RKO (cell line): ENCODE measurements around the gene KIF2A.
"Not testable (repeated sequence)": the region's sequence is repeated elsewhere in the genome, so short reads cannot be mapped to it uniquely, and the experiment has no call there.

Experiments used
- DNase-seq: peaks from one replicate; pipeline ENCODE4 v3.0.0-alpha.2; 2016; ENCODE audit warnings: low spot score

KIF2A gene

DNA sequence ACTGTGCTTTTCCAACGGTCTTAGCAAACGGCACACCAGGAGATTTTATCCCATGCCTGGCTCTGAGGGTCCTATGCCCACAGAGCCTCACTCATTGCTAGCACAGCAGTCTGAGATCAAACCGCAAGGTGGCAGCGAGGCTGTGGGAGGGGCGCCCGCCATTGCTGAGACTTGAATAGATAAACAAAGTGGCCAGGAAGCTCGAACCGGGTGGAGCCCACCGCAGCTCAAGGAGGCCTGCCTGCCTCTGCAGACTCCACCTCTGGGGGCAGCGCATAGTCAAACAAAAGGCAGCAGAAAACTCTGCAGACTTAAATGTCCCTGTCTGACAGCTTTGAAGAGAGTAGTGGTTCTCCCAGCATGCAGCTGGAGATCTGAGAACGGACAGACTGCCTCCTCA, 14.2 kb upstream of the KIF2A start:
- not testable (repeated sequence) for DNase-seq

DNA sequence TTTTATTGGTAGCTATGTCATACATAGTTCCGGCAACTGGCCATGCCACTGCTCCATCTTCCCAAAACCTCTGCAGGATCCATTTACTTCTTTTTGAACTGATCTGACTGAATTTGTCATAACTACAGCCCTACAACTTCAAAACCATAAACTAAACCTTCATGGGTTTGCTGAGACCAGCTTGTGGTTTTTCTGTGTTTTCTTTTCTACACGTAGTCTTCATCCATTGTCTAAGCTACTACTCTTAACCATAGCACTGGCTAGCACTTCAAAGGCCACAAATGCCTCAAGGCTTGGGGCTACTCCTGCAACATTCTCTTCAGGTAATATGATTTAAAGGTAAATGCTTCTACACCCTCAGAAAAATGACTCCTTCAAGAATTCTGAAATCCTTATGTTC, 9.0 kb upstream of the KIF2A start:
- DNase-seq = no peak

DNA sequence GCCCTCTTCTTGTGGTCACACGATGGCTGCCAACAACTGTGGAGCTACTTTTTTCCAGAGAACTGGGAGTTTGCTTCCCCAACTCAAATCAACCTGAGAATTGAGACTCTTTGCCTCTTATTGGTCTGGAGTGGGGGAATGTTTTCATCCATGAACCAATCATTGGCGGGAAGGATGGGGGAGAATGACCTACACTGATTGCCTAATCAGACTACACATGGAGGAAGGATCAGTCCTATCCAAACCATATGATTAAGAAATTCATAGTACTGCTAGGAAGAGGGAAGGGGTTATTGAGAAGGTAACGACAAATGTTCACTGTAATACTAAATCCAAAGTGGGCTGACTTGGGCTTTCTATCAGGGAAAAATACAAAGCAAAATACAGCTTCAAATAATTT, 7.9 kb upstream of the KIF2A start:
- DNase-seq = no peak

DNA sequence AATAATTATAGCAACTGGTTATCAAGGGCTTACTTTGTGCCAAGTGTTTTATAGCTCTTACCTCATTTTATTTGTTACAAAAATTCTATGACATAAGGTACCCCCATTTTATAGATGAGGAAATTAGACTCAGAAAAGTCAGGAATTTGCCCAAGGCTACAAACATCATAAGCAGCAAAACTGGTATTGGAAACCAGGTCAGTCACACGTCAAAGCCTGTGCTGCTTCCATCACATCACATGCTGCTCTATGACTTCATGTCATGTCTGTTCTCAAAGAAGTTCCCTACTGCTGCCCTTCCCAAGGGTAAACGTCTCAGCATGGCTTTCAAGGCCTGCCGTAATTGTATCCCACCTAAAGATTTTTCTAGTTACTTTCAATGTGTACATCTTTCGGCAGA, 6.9 kb upstream of the KIF2A start:
- no peak for DNase-seq

DNA sequence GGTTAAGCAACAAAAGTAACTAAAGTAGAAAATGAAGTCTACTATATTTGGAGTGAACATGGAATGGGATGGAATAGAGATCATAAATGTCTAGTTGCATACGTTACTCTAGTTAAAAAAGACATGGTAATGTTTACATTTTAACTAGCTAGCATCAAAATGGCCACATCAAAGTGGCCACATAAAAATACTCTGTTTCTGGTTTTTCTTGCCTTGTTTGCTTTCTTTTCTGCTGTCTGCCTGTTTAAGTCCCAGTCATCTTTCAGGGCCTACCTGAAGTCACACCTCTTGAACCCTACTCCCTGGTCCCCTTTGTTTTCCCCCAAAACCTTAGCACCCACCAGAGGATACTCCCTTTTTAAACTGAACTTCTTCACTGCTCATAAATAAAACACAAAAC, 6.4 kb upstream of the KIF2A start:
- DNase-seq = no peak

DNA sequence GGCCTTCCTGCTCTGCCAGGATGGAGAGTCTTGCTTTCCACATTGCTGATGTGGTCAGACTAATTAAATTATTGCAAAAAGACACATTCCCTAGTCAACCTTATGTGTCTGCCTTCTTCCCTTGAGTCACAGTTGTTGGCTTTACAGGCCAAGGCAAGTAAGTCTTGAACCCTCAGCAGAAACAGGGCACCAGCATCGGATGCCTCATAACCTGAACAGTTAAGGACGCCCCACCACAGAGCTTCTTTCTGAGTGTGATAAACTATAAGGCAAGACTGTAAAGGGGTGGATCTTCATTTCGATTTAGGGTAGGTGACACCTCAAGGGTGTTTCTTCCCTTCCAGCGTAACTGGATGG, 670 bp upstream of the KIF2A start:
- DNase-seq = peak; percentile 24

DNA sequence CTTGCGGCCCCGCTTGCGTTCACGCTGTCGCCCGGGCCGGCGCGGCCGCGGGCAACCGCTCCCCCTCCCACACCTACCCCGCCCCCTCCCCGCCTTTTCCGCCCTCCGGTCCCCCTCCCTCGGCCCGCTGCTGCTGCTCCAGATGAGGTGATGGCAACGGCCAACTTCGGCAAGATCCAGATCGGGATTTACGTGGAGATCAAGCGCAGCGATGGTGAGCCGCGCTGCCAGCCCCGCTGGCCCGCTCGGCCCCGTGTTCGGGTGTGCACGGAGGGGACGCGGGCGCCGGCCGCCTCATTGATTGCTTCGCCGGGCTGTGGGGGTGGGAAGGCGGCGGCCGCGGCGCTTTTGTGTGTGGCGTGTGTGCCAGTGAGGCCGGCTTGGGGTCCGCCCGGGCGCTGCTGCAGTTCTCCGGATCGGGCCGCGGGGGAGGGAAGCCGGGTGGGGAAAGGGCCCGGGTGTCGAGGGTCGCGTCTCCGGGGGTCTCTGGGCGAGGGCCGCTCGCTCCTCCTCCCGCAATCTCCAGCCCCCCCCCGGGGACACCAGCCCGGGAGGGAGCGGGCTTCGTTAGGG, 403 bp downstream of the KIF2A start:
- DNase-seq = peak; percentile 40

DNA sequence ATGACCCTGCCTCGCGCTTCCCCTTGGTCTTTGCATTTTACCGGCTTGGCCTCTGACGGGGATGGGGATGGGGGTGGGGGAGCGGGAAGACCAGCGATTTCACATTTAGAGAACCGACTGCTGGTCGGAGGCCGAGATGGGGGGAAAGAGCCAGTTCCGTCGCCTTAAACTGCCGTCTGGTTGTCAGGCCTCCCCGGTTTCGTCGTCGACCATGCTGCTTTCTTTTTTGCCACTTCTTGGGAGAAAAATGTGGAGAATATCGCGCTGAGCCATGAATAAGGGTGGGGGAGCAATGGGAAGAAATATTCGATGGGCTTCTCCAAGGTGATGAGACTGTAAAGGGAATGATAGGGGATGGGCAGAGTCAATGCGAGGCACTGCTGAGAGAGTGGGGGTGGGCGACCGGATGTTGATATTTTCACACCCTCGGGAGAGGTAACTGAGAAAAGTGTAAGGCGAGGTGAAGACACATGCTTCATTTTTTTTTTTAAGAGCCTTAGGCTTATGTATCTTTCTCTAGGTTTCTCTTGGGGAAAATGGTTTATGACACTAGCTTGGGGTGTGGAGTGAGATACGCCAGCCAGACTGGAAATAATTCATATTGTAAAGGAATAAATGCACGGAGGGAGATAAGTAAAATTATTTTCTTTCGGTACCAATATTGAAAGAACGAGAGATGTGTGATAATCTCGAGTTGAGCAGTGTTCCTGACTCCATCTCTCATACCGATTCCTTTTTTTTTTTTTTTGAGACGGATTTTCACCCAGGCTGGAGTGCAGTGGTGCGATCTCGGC, 1.1 kb downstream of the KIF2A start:
- DNase-seq = peak; percentile 65

DNA sequence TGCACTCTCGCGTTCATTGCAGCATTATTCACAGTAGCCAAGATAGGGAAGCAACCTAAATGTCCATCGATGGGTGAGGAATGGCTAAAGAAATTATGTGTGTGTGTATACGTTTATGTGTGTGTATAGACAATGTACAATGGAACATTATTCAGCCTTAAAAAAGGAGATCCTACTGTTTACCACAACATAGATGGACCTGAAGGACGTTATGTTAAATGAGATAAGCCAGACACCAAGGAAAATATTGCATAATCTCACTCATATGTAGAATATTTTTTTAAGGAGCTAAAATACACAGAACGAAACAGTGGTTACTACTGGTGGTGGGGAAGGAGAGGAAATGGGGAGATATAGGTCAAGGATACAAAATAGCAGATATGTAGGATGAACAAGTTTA, 2.4 kb downstream of the KIF2A start:
- DNase-seq = no peak

DNA sequence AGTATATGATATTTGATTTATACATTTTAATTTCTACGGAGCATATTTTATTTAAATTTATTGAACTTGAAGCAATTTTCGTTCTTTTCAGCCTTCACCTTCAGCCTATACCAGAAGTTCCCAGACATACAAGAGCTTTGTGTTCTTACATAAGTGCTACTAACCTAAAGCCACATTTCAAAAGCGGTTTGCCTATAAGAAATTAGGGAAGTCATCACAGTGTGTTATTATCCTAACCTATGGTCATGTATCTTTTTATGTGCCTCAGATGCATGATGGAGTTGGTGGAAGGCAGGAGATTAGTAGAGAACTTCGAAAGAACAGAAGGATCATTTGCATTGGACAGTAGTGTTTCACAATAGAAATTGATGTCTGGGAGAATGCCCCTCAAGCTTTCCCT, 3.1 kb downstream of the KIF2A start:
- DNase-seq = no peak

DNA sequence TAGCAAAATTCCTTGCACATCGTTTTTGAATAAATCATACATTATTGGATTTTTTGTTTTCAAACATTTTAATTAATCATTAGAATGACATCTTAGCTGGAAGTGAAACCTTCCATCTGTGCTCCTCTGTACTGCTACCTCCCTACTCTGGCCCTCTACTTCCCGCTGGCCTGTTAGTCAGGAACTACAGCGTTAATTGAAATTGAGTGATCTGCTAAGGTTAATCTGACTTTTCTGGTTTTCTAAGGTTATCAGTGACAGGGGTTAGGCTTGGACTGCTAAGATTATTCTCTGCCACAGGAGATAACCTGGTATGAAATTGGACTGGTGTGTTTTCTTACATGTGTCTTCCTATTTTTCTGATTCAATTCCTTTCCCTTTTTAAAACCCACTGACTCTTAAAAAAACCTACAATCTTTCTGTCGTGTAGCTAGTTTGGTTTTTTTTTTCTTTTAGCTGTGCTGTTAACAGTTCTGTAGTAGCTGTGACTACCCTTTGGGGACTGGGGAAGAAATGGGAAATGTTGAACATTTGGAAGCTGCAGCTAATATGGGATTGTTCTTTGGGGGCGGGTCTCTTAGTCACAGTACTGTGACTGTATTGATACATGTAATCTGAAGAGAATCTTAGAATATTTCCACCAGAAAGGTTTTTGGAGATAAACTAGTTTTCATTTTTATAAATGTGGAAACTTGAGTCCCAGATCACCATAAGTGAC, 4.6 kb downstream of the KIF2A start:
- DNase-seq = no peak

DNA sequence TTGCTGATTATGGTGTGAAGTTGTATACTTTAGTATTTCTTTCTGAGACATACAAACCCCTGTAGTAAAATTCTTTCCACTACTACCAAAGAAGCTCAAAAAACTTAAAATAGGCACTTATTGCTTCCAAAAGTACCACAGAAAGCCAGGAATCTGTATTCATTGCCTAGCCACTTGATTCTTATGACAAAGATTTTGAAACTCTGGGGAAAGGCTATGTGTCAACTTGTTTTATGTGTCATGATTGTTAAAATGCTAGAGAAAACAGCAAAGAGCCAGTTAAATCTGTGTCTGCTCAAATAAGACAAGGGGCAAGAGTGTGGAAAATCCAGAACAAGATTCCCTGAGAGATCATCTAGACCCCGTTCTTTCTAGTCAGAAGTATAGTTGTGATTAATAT, 6.0 kb downstream of the KIF2A start:
- DNase-seq = peak; percentile 33

DNA sequence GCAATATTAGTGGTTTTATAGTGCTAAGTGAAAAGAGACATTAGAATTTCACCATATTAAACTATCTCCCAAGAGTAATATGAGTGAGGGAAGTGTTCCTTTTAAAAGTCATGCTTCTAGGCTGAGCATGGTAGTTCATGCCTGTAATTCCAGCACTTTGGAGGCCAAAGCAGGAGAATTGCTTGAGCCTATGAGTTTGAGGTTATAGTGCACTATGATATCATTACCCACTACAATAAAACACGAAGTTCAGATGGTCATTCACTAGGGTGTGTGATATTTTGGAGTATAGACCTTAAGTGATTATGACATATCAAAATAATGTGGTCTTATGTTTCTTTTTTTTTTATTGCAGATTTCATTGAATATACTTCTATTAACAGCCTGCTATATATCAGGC, 6.7 kb downstream of the KIF2A start:
- no peak for DNase-seq

DNA sequence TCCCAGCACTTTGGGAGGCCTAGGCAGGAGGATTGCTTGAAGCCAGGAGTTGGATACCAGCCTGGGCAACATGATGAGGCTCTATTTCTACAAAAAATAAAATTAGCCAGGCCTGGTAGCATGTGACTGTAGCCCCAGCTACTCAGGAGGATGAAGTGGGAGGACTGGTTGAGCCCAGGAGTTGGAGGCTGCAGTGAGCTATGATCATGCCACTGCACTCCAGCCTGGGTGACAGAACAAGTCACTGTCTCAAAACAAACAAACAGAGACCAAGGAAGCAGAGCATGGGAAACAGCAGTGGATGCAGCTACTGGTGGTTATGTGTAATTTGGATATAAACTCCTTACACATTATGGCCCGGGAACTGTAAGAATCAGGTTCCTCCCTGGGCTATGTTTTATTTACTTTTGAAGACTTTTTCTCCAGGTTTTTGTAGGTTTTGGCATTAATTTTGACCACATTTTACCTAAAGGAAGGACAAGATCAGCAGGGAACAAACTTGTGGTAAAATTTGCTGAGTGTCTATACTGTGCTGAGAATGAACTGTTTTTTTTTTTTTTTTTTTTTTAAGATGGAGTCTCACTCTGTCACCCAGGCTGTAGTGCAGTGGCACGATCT, 8.3 kb downstream of the KIF2A start:
- no peak for DNase-seq

DNA sequence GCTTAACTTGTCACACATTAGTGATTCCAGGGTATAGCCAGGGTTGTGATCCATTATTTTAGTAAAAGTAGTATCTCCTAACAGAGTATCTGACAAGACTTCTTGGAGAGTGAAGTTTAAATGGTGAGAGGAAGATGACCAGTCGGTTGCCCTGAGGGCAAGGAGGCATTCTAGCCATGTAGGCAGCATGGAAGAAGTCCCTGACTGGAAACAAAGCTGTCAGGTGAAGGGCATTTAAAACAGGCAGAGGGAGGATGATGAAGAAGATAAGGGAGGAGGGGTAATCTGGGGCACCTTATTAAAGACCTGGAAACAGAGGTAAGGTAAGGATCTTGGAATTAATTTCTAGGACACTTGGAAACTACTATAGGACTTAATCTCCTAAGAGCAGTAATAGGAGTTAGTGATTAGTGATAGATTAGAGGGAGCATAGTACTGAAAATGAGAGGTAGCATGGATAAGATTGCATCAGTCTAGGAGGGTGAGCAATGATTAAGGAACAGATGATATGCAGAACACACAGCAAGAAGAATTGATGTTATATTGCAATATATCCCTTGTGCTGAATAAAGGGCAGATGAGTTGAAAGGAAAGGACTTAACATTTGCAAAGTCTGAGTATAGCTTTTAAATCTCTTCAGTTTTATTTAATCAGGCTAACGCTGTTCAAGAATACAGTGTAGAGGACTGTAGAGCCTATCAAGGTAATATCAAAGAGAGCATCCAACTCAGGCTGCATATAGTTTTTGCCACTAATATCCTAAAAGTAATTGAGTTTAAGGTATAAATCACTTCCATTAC, 9.6 kb downstream of the KIF2A start:
- no peak for DNase-seq

DNA sequence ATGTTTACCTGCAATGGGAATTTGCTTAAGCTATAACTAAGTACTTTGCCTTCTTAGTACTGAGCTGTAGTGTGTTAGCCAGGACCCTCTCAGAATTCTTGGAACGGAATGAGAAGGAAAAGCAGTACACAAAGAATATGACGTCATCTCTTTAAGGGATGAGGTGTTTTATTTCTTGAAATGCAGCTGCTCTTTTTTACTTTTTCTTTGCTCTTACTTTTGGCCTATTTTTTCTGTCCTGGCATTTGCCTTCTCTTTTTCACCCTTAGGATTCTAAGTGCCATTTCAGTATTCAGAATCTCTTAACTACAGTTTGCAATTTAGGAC, 10.1 kb downstream of the KIF2A start:
- no peak for DNase-seq

DNA sequence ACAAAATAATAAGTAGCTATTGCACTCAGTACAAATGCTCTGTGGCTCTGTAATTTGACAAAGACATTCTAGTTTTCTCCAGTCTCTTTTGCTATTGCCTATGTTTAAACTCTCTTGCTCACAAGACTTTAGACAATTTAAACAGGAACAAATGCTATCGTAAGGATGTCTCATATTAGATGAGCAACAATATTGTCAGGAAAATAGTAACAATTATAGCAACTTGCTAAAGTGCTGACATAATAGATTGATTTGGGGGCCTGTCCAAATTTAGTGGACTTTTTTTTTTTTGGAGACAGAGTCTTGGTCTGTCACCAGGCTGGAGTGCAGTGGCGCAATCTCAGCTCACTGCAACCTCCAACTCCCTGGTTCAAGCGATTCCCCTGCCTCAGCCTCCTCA, 11.8 kb downstream of the KIF2A start:
- DNase-seq = no peak

DNA sequence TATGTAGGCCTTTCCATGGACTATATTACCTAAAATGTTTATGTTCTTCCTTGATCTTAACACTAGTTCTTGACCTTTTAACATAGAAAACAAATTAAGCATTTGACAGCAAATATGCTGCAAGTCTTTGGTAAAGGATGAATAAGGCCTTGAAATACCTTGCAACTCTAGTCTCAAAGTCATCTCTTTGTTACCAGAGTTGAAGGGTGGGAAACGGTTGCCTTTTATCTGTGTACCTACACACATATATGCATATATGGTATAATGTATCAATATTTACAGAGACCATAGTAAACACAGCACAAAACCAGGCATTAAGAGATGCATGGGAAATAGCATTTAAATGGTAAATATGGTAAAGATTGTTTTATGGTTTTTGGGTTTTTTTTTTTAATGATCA, 16.5 kb downstream of the KIF2A start:
- no peak for DNase-seq

DNA sequence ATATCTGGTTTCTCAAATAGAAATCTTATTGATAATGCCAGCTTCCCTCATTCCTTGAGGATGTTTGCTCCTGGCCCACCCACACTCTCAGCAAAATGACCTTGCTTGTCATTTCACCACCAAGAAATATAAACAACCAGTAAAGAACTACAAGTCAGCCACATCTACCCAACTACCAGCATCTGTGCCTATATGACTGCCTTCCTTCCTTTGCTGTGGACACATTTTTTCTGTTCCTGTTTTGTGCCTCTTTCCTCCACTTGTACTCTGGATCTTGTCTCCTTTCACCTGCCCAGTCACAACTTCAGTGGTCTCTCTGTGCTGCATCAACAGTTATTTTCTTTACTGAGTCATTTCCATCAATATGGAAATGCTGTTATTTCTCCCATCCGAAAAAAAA, 20.3 kb downstream of the KIF2A start:
- DNase-seq = no peak

DNA sequence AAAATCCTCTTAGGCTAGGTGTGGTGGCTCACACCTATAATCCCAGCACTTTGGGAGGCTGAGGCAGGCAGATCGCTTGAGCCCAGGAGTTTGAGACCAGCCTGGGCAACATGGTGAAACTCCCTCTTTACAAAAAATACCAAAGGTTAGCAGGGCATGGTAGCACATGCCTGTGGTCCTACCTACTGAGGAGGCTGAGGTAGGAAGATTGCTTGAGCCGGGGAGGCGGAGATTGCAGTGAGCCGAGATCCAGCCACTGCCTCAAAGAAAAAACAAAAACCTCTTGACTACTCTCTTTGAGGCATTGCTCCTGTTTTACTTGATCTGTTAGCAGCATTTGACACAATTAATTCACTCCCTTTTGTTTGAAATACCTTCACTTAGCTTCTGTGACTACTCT, 20.7 kb downstream of the KIF2A start:
- no peak for DNase-seq

DNA sequence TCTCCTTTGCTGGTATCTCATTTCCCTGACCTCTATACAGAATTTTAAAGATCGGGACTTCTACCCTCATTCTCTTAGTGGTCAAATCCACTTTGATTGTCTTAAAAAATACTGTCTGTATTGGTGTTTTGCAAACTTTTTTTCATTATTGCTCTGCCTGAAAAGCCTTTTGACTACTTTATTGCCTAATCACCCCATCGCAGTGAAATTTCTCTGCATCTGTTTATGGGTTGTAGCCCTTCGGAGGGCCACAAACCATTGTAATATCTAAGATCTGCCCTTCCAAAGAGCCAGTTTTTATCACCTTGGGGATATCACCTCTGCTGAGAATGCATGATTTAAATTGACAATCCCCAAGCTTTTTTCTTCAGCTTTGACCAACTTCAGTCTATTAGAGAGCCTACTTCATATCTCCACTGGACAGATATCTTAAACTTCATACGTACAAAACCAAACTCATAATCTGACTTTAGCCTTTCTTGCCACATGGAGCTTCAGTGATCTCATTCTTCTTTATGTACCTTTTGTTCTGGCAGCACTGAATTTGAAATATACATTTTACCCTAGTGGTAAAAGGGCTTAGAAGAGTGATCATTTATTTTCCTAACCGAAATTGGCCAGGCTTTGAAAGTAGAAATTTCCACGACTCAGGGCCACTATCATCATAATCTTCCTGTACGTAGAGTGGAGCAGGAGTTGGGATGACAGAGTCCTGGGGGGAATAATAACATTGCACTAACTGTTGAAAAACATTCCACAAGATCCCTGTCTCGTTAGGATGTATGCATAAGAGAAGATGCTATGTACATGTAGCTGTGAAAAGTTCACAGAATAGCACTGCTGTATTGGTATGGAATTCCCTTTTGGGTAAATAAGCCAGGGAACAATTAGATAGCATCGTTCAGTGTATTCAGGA, 21.4 kb downstream of the KIF2A start:
- no peak for DNase-seq
